Breast epithelium (tissue), 4 donors: ENCODE data around the gene HSP90AB1. TPM values are rescaled to one million over a fixed set of nuclear protein-coding genes. Genes with fewer than 3 reads are reported as not detected.

Experiments
- DNase-seq, 2 donors: peaks; one replicate each; pipeline ENCODE4 v3.0.0-alpha.2; 2019; ENCODE audit warnings: low spot score in 2 of 2
- H3K27ac ChIP-seq, 2 donors: fragments of 200-600 bp; sonication (generic) in 1 of 2; one replicate each; pipeline ENCODE4 v1.5.1; 2016 to 2019; ENCODE audit warnings: mild to moderate bottlenecking in 1 of 2
- H3K27me3 ChIP-seq, 2 donors: fragments of 200-600 bp; sonication (generic) in 1 of 2; one replicate each; pipeline versions ENCODE4 v1.5.1 to v1.6.0; 2017 to 2019; ENCODE audit warnings: control low read depth in 1 of 2, mild to moderate bottlenecking in 1 of 2
- H3K36me3 ChIP-seq: fragments of 200-600 bp; one replicate; pipeline ENCODE4 v1.5.1; 2019
- H3K4me1 ChIP-seq, 2 donors: fragments of 200-600 bp; sonication (generic); one replicate each; pipeline ENCODE4 v1.5.1; 2016 to 2019; ENCODE audit warnings: control low read depth in 1 of 2
- H3K4me3 ChIP-seq, 3 donors: fragments of 200-600 bp; sonication (generic); 1 replicate in 2 of 3; 2 replicates in 1 of 3; pipeline ENCODE4 v1.5.1; 2016 to 2019; ENCODE audit warnings: mild to moderate bottlenecking in 3 of 3, moderate library complexity in 2 of 3
- H3K9me3 ChIP-seq, 2 donors: fragments of 200-600 bp; sonication (generic) in 1 of 2; one replicate each; pipeline ENCODE4 v1.5.1; 2016 to 2019; ENCODE audit warnings: control low read depth in 1 of 2
- POLR2A ChIP-seq: fragments of 450-650 bp; IDR thresholded peaks from one replicate; pipeline ENCODE4 v1.6.1; 2016; ENCODE audit warnings: antibody characterized with exemption, mild to moderate bottlenecking, moderate library complexity
- POLR2AphosphoS5 ChIP-seq, 3 donors: sonication (generic); formaldehyde crosslinking; IDR thresholded peaks; one replicate each; pipeline ENCODE4 v1.6.1; 2017; ENCODE audit warnings: antibody characterized with exemption in 3 of 3
- intact Hi-C: fragments of 100-400 bp; cut with DNase I; formaldehyde crosslinking; loops from one replicate; pipeline ENCODE4 v1.15.1; 2023; ENCODE audit warnings: low total_unique reads
- total RNA-seq, 3 donors: library from RNA; depleted of rRNA; stranded (reverse); fragments of >200 nt; gene quantifications; one replicate each; pipeline ENCODE4 v1.1.0, GENCODE V29; 2016
- TF ChIP-seq, protein P1 (sequence below), 3 donors: fragments of 450-650 bp; IDR thresholded peaks; one replicate each; pipeline ENCODE4 v1.5.1; 2016 to 2017; ENCODE audit warnings: antibody characterized with exemption in 3 of 3, mild to moderate bottlenecking in 3 of 3, moderate library complexity in 3 of 3

Gene HSP90AB1
- total RNA-seq, 3 donors from 2014 or later: 643 to 810 (median 662) TPM

GRCh38 chr6:44270526-44271405, 23.9 kb downstream of the HSP90AB1 start:
- Histone ChIP-seq H3K4me1 (no peaks in the 10 kb centered on the region), H3K4me3 (peak overlapping the region; percentile 11 to 79 (median 52)), H3K36me3 (no peaks in the 10 kb centered on the region), H3K27me3 (peaks cover 6 to 26% of the 10 kb centered on the region in 2 donors), H3K27ac (no peak overlapping the region), H3K9me3 (no peaks in the 10 kb centered on the region)
- DNase-seq: no peak
- TF ChIP-seq POLR2A: no peak
- no peak for TF ChIP-seq POLR2AphosphoS5 (IDR thresholded peaks at IDR 0.05)
- TF ChIP-seq, protein P1, sequence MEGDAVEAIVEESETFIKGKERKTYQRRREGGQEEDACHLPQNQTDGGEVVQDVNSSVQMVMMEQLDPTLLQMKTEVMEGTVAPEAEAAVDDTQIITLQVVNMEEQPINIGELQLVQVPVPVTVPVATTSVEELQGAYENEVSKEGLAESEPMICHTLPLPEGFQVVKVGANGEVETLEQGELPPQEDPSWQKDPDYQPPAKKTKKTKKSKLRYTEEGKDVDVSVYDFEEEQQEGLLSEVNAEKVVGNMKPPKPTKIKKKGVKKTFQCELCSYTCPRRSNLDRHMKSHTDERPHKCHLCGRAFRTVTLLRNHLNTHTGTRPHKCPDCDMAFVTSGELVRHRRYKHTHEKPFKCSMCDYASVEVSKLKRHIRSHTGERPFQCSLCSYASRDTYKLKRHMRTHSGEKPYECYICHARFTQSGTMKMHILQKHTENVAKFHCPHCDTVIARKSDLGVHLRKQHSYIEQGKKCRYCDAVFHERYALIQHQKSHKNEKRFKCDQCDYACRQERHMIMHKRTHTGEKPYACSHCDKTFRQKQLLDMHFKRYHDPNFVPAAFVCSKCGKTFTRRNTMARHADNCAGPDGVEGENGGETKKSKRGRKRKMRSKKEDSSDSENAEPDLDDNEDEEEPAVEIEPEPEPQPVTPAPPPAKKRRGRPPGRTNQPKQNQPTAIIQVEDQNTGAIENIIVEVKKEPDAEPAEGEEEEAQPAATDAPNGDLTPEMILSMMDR (IDR thresholded peaks at IDR 0.05): no peak
- intact Hi-C loops: loop anchor here (2.0 kb wide), 1 partner anchor 76 kb away; no protein-coding TSS in a partner anchor

DNA sequence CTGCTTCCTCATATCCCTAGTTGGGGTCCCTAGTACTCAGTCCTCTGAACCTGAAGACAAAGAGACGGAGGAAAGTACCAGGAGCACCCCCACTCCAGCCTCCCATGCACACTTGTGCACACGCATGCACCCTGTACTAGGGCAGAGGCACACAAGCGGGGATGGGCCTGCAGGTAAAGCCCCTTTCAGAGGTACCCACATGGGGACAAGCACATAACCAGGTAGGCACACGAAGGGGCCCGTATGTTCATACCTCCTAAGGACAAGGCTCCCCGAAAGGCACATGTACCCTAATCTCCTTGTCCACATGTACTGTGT, 24.5 kb downstream of the HSP90AB1 start:
- Histone ChIP-seq H3K9me3 (no peaks in the 10 kb centered on the region), H3K27ac (no peak overlapping the region), H3K36me3 (no peaks in the 10 kb centered on the region), H3K27me3 (peaks cover 6 to 30% of the 10 kb centered on the region in 2 donors), H3K4me1 (no peaks in the 10 kb centered on the region), H3K4me3 (no peak overlapping the region)
- no peak for TF ChIP-seq POLR2AphosphoS5 (IDR thresholded peaks at IDR 0.05)
- no peak for DNase-seq
- intact Hi-C loops: loop anchor here (2.0 kb wide), 1 partner anchor 75 kb away; no protein-coding TSS in a partner anchor

DNA sequence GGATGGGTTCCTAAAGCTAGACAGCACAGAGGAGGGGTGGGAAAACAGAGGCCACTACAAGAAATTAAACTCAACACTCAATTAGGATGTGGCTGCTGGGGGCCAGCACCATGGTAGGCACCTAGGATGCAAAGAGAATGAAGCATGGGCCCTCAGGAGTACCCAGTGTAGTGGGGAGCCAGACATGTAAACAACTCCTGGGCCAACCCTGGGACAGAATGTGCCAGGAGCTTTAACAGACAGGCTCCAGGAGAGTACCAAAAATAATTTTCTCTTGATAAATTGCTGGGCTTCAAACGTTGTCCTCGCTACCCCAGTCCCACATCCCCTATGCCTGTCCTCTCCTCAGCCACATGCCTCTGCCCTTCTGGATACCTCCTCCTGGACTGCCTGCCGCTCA, 25.0 kb downstream of the HSP90AB1 start:
- DNase-seq: no peak
- H3K4me3 ChIP-seq: no peak overlapping the region
- no peaks in the 10 kb centered on the region for H3K36me3 ChIP-seq
- no peaks in the 10 kb centered on the region for H3K9me3 ChIP-seq
- TF ChIP-seq, protein P1 (IDR thresholded peaks at IDR 0.05): no peak
- TF ChIP-seq POLR2AphosphoS5 (IDR thresholded peaks at IDR 0.05) (no peak), POLR2A (no peak)
- intact Hi-C loops: loop anchor here (2.0 kb wide), 1 partner anchor 75 kb away; no protein-coding TSS in a partner anchor
- H3K27me3 ChIP-seq: peaks cover 6 to 35% of the 10 kb centered on the region in 2 donors
- no peaks in the 10 kb centered on the region for H3K4me1 ChIP-seq
- H3K27ac ChIP-seq: no peak overlapping the region

DNA sequence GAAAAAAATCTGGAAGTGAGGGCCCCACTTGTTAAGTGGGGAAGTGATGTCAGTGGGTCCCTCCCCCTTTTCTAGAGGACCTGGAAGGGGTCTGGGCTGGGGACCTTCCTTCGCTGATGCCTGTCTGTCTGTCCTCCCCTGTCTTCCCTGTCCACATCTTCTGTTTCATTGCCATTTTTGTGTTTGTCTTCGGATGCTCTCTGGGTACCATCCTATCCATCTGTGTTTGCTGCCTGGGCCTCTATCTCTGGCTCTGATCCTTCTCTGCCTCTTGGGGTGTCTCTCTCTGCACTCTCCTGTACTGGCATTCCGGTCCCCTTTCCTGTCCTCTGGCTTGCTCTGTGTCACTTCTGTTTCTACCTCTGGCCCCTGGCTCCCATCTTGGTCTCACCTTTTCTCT, 25.6 kb downstream of the HSP90AB1 start:
- no peak for TF ChIP-seq POLR2AphosphoS5 (IDR thresholded peaks at IDR 0.05)
- DNase-seq: no peak
- Histone ChIP-seq H3K4me1 (no peaks in the 10 kb centered on the region), H3K27me3 (peaks cover 6 to 41% of the 10 kb centered on the region in 2 donors), H3K9me3 (no peaks in the 10 kb centered on the region), H3K4me3 (no peak overlapping the region), H3K27ac (no peak overlapping the region), H3K36me3 (no peaks in the 10 kb centered on the region)
- intact Hi-C loops: no loop called here

GRCh38 chr6:44272999-44273566, 26.2 kb downstream of the HSP90AB1 start:
- intact Hi-C loops: no loop called here
- Histone ChIP-seq H3K27me3 (peaks cover 6 to 45% of the 10 kb centered on the region in 2 donors), H3K4me3 (no peak overlapping the region), H3K9me3 (no peaks in the 10 kb centered on the region), H3K36me3 (no peaks in the 10 kb centered on the region), H3K27ac (no peak overlapping the region), H3K4me1 (no peaks in the 10 kb centered on the region)
- TF ChIP-seq POLR2A: no peak
- TF ChIP-seq POLR2AphosphoS5 (IDR thresholded peaks at IDR 0.05): no peak
- no peak for DNase-seq

DNA sequence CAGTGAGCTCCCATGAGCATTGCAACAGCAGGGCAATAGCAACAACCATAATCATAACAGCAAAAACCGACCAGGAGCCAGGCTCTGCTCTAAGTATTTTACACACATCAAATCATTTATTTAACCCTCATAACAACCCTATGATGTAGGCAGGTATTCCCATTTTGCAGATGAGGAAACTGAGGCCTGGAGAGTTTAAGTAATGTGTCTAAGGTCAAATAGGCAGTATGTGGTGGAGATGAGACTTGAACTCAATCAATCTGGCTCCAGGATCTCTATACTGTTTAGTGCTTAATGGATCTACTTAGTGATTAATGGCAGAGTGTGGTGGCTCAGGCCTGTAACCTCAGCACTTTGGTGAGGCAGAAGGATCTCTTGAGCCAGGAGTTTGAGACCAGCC, 26.7 kb downstream of the HSP90AB1 start:
- Histone ChIP-seq H3K27ac (no peak overlapping the region), H3K4me1 (no peaks in the 10 kb centered on the region), H3K4me3 (no peak overlapping the region), H3K36me3 (no peaks in the 10 kb centered on the region), H3K27me3 (peaks cover 6 to 48% of the 10 kb centered on the region in 2 donors), H3K9me3 (no peaks in the 10 kb centered on the region)
- intact Hi-C loops: no loop called here
- TF ChIP-seq POLR2AphosphoS5 (IDR thresholded peaks at IDR 0.05): no peak
- TF ChIP-seq, protein P1 (IDR thresholded peaks at IDR 0.05): no peak
- no peak for TF ChIP-seq POLR2A
- no peak for DNase-seq
